ENCODE measurements around the gene TSPAN9. TPM values are rescaled to one million over a fixed set of nuclear protein-coding genes. Genes with fewer than 3 reads are reported as not detected.

The TSPAN9 gene
- total RNA-seq, 3 donors from 2014 or later = 4.7 to 28.4 (median 8.5) TPM

DNA sequence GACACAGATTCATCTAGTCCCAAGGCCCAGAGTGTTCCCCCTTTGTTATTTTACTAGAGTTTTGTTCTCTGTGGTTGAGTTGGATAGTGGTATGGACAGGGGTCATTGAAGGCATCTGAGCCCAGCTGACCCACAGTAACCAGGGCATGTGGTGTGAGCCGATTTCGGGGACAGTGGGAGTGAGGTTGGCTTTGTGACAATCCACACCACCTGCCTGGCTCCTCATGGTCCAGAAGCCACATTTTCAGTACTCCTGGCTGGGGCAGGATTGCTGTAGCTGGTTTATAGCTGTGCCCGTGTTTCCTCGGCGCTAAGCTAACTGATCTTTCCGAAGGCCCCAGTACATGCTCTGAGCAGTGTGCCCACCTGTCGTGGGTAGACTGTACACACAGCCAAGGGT lies 116.0 kb downstream of the TSPAN9 start:
- DNase-seq (no peak), ATAC-seq (no peak)
- no peaks in the 10 kb centered on the region for H3K36me3 ChIP-seq (ENCODE audit: low read depth)
- H3K4me3 ChIP-seq = no peak overlapping the region
- H3K9me3 ChIP-seq = no peaks in the 10 kb centered on the region
- intact Hi-C loops (cut with DNase I, micrococcal nuclease) = no loop called here
- H3K4me1 ChIP-seq (ENCODE audit: low read depth) = no peaks in the 10 kb centered on the region
- no peak for TF ChIP-seq CTCF (IDR thresholded peaks at IDR 0.05)

- intact Hi-C loops (cut with DNase I, micrococcal nuclease) = no loop called here
- Histone ChIP-seq H3K4me1 (ENCODE audit: low read depth) (no peaks in the 10 kb centered on the region), H3K36me3 (ENCODE audit: low read depth) (no peaks in the 10 kb centered on the region), H3K4me3 (no peak overlapping the region), H3K9me3 (no peaks in the 10 kb centered on the region)
- ATAC-seq = no peak
- no peak for TF ChIP-seq CTCF (IDR thresholded peaks at IDR 0.05)
- no peak for DNase-seq
These were observed 116.6 kb downstream of the TSPAN9 start for GRCh38 chr12:3193755-3194154.

- Histone ChIP-seq H3K4me1 (ENCODE audit: low read depth) (peaks cover 12% of the 10 kb centered on the region), H3K36me3 (ENCODE audit: low read depth) (no peaks in the 10 kb centered on the region), H3K4me3 (no peak overlapping the region), H3K9me3 (no peaks in the 10 kb centered on the region)
- no peak for DNase-seq
- TF ChIP-seq CTCF (IDR thresholded peaks at IDR 0.05) = no peak
- no peak for ATAC-seq
- intact Hi-C loops (cut with DNase I, micrococcal nuclease) = no loop called here
These were observed 118.2 kb downstream of the TSPAN9 start for GRCh38 chr12:3195337-3195736.

DNA sequence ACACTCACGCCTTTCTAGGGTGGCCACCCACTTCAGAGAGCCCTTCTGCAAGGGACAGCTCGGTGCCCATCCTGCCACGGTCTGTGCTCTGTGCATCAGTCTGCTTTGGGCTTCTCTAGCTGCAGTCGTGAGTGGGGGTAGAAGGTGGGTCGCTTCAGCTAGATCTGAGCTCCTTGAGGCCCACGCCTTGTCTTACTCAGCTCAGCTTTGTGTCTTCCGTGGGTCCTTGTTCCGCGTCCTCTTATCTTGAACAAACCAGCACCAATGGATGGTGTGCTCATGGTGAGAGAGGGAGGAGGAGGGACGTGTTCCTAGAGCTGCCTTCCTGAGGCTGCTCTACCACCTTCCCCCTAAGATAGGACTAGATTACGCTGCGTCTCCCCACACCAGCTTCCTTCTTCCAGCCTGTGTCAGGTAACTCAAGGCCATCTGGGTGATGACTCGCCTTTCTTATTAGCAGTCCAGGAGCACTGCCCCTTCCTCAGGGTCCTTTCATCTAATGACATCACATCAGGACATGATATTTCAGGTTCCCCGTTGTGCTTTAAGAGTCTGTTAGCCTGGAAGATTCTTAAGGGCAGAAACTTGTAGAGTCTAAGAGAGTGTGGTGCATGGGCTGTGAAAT lies 118.8 kb downstream of the TSPAN9 start:
- intact Hi-C loops (cut with DNase I, micrococcal nuclease) = no loop called here
- Histone ChIP-seq H3K4me1 (ENCODE audit: low read depth) (peaks cover 16% of the 10 kb centered on the region), H3K9me3 (no peaks in the 10 kb centered on the region), H3K4me3 (no peak overlapping the region), H3K36me3 (ENCODE audit: low read depth) (no peaks in the 10 kb centered on the region)
- ATAC-seq (no peak), DNase-seq (no peak)
- no peak for TF ChIP-seq CTCF (IDR thresholded peaks at IDR 0.05)

DNA sequence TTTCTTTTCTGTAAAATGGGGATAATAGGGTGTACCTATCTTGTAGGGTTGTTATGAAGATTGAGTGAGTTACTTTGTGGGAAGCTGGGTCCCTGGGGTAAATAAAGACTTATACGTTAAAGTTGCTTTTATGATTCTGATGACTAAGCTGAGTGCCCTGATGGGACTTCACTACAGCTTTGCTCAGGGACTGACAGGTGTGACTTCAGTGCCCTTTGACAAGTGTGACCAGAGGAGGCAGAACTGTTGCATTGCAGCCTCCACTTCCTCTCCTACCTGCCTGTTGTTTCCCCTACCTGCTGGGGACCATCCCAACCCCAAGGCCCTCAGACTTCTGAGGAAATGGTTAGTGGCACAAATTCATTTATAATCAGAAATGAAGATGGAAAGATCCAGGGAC lies 119.3 kb downstream of the TSPAN9 start:
- ATAC-seq (no peak), DNase-seq (no peak)
- intact Hi-C loops (cut with DNase I, micrococcal nuclease) = no loop called here
- H3K9me3 ChIP-seq = no peaks in the 10 kb centered on the region
- no peak for TF ChIP-seq CTCF (IDR thresholded peaks at IDR 0.05)
- H3K36me3 ChIP-seq (ENCODE audit: low read depth) = no peaks in the 10 kb centered on the region
- peaks cover 16% of the 10 kb centered on the region for H3K4me1 ChIP-seq (ENCODE audit: low read depth)
- no peak overlapping the region for H3K4me3 ChIP-seq

Measured in mucosa of descending colon (tissue), 3 donors.